ENCODE results near the gene UBL4B. TPM values are rescaled to one million over a fixed set of nuclear protein-coding genes. Genes with fewer than 3 reads are reported as not detected.
A peak's percentile ranks its signal among the peaks of the same experiment; 100 is the strongest.

UBL4B gene
- polyA plus RNA-seq, 1 donor, result not detected

GRCh38 chr1:110153407-110153950 lies 41.2 kb downstream of the UBL4B start:
- DNase-seq, result no peak

DNA sequence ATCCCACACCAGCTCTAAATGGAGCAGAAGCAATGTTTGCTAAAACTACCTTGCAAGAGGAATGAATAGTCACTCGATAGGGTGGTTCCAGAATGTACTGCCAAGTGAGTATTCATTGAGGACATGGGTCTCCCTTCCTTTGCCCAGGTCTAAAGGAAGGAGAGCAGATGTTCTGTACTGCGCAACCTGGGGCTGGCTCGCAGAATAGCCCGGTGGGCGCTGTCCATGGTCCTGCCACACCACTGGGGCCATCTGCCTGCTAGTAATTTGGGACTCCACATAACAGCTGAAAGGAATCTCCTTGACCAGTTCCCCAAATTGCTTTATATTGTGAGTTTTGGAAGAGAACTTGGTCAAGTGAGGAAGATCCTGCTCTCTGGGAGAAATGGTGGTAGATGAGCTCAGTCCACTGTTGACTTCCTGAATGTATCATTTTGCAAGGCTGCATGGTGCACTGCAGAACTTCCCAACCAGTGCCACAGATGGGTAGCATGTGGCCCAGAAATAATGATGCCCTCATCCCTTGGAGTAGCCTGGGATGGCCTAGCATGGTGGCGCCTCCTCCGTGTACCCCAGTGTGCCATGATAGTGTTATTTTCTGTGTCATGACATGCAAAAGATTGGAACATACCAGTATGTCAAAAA lies 43.8 kb downstream of the UBL4B start:
- DNase-seq, result peak; percentile 78

- no peak for DNase-seq
Observed at GRCh38 chr1:110158261-110158660, 46.0 kb downstream of the UBL4B start.

- no peak for DNase-seq
Observed at GRCh38 chr1:110159168-110159567, 46.9 kb downstream of the UBL4B start.

- no peak for DNase-seq
Observed at GRCh38 chr1:110160538-110161100, 48.4 kb downstream of the UBL4B start.

DNA sequence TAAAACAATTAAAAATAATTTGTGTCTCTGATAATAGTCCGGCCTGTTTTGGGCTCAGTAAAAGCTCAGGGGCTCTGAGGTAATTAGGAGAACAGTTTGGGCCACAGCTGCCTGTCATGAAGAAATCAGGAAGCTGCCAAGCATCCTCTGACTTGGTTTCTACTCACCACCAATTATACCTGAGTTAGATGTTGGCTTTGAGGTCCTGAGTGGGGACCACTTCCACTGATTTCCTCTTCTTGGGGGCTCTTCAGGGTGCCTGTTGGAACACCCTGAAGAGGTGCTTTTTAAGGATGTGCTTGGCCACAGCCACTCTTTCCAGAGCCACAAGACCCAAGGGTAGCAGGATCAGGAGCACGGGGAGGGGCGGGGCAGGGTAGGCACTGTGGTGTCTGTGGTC lies 48.9 kb downstream of the UBL4B start:
- DNase-seq, result no peak

DNA sequence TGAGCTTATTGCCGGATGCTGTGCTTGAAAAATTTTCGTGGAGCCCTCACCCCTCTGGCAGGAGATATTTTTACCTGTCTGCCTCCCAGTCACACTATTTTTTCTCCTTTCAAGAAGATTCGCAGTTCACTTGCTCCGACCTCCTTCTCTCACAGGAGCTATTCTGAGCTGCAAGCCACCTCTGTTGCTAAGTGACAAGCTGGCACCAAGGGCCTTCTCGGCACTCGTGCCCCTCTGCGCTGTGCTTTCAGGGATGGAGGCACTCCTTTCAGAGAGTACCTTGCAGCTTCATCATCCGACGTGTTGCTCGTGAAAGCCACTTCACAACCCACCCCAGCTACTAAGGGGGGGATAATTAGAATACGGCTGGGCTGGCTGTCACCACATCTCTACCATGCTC lies 49.6 kb downstream of the UBL4B start:
- no peak for DNase-seq

Other genes starting within 250 kb of the UBL4B start
- 7.1 TPM for gene CSF1, start 201.6 kb upstream of the UBL4B start, polyA plus RNA-seq (ENCODE audit: insufficient read length)
- 129 TPM for gene AHCYL1, start 127.7 kb upstream of the UBL4B start, polyA plus RNA-seq (ENCODE audit: insufficient read length)
- 57.4 TPM for gene STRIP1, start 77.8 kb upstream of the UBL4B start, polyA plus RNA-seq (ENCODE audit: insufficient read length)
- not detected for gene ALX3, start 41.8 kb upstream of the UBL4B start, polyA plus RNA-seq (ENCODE audit: insufficient read length)
- gene SLC6A17, start 38.1 kb downstream of the UBL4B start, polyA plus RNA-seq (ENCODE audit: insufficient read length), result 0.70 TPM
- 6.7 TPM for gene KCNC4, start 97.9 kb downstream of the UBL4B start, polyA plus RNA-seq (ENCODE audit: insufficient read length)
- gene RBM15, start 226.9 kb downstream of the UBL4B start, polyA plus RNA-seq (ENCODE audit: insufficient read length), result 13.8 TPM

Data from left kidney (tissue), 2 donors.